GM12891 (cell line): ENCODE measurements around the gene ARHGEF2.
A peak's percentile ranks its signal among the peaks of the same experiment; 100 is the strongest.

Source experiments
- DNase-seq: peaks from one replicate; pipeline ENCODE4 v3.0.0; 2011; ENCODE audit warnings: low spot score; ENCODE audit not compliant: insufficient read length
- FAIRE-seq: peaks from 2 replicates; lab custom pipeline; 2011; peaks lifted over from hg19 to GRCh38; lab: Jason Lieb, UNC
- PAX5 ChIP-seq: IDR thresholded peaks from 2 replicates; pipeline ENCODE4 v1.6.1; 2011; ENCODE audit warnings: low read length, moderate library complexity, mild to moderate bottlenecking; ENCODE audit not compliant: insufficient read depth, severe bottlenecking
- POLR2A ChIP-seq: IDR thresholded peaks from 2 replicates; pipeline ENCODE4 v1.6.1; 2011; ENCODE audit warnings: low read depth, low read length, control low read depth
- POLR2AphosphoS5 ChIP-seq: IDR thresholded peaks from 2 replicates; pipeline ENCODE4 v1.6.1; 2011; ENCODE audit warnings: low read depth, low read length, control low read depth
- POU2F2 ChIP-seq: IDR thresholded peaks from 2 replicates; pipeline ENCODE4 v1.6.1; 2011; ENCODE audit warnings: low read depth, mild to moderate bottlenecking, control low read depth, low read length, moderate library complexity
- SPI1 ChIP-seq: IDR thresholded peaks from 2 replicates; pipeline ENCODE4 v1.6.1; 2011; ENCODE audit warnings: low read depth, low read length, control low read depth
- TAF1 ChIP-seq: IDR thresholded peaks from 2 replicates; pipeline ENCODE4 v1.6.1; 2011; ENCODE audit warnings: low read depth, low read length, control low read depth

ARHGEF2 gene

DNA sequence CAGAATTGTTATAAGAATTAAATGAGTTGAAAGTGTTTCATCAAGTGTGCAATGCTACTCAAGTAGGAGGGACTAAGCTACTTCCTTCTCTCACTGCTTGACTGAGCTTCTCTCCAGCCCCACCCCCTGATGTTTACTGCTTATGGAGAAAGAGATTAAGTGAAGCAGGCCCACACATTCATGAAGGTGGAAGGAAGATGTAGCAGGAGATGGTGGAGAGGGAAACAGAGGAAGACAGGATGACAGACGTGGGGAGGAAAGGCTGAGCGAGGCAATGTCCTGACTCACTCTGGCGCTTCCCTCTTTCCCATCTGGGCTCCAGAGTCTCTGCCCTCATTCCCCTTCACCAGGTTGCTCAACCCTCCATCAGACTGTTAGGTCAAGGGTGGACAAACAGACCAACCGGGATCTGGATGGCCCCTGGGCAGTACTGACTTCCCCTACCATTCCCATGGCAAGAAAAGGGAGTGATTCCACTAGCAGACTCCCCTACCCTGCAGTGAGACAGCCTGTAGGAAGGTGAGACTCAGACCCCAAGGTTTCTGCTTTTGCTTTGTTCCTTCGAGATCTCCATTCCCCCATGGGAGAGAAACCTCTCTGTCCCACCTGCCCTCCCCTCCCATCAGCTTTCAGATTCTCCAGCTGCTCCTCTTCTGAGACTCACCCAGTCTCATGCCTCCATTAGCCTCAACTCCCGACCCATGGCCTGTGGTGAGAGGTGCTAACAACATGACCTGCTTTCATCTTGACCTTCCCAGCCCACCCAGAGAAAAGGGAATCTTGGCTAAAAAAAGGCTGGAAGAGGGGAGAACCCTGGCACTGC is 3.1 kb upstream of the ARHGEF2 start:
- FAIRE-seq (peak; percentile 81), DNase-seq (no peak)
- TF ChIP-seq SPI1 = no peak
- no peak for TF ChIP-seq PAX5
- no peak for TF ChIP-seq POU2F2
- TF ChIP-seq POLR2AphosphoS5 = no peak
- TF ChIP-seq POLR2A = no peak
- TF ChIP-seq TAF1 = no peak

- TF ChIP-seq PAX5 = no peak
- no peak for TF ChIP-seq TAF1
- no peak for TF ChIP-seq POU2F2
- TF ChIP-seq POLR2AphosphoS5 = no peak
- TF ChIP-seq POLR2A = no peak
- no peak for TF ChIP-seq SPI1
- FAIRE-seq (peak; percentile 78), DNase-seq (no peak)
These were observed 1.4 kb upstream of the ARHGEF2 start for GRCh38 chr1:155979597-155980343.

DNA sequence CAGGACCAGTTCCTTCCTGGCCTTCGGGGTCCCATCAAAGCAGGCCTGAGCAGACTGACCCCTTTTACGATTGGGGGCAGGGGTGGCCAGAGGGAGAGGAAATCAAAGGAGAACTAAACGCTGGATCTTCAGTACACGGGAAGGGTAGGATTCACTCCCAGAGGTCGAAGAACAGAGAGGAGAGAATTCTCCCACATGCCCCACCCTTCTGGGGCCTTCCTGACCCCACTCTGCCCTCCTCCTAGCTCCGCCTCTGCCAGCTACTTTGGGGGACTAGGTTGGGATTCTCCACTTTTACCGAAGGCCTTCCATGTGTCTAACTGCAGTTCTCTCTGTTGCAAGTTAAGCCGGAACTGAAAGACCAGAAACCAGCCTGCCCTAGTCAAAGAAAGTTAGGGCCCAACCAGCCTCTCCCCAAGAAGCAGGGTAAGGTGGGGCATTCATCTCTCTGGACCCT is 654 bp upstream of the ARHGEF2 start:
- TF ChIP-seq POLR2AphosphoS5 (peak; percentile 69), SPI1 (peak; percentile 41; the same call in 1 of the 2 replicates), TAF1 (no peak)
- FAIRE-seq (no peak), DNase-seq (no peak)

GRCh38 chr1:155977690-155978324 is 540 bp downstream of the ARHGEF2 start:
- 0 out of 2 replicates have a peak, but pooled peaks have one; percentile 10 for TF ChIP-seq POU2F2
- peak; percentile 73 for TF ChIP-seq POLR2A
- peak; percentile 77 for TF ChIP-seq POLR2AphosphoS5
- no peak for TF ChIP-seq SPI1
- TF ChIP-seq TAF1 = no peak
- TF ChIP-seq PAX5 = no peak
- FAIRE-seq (no peak), DNase-seq (peak; percentile 54)

DNA sequence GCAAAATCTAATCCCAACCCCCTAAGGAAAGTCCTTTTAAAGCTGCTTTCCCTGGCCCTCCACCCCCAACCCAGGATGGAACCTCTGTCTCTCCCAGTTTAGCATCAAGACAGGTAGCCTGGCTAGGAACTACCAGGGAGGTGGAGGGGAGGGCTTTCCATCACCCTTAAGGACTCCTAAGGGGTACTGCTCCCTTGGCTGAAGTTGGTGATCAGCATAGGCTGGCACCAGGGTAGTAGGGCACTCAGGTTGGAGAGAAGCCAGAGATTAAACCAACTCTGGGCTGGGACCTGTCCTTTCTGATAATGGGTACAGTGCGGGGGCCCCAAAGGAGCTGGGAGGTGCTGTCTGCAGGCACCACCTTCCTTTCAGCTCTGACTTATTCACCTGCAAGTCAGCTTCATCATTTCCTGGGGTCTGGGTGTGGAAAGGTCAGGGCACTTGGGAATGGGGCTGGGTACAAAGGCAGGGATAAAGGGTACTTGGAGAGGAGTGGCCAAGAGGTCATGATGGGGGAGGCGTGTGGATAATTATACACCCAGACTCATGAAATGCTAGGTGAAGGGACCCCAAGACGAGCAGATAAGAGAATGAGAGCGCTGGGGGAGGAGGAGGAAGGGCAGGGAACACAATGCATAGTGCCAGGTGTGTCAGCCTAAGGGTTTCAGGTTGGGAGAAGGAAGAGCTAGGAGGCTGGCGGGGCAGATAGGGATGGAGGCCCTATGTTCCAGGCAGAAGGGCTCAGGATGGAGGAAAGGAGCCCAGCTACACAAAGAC is 1.2 kb downstream of the ARHGEF2 start:
- no peak for DNase-seq
- TF ChIP-seq TAF1 (no peak), SPI1 (no peak), POU2F2 (no peak), POLR2AphosphoS5 (no peak), POLR2A (no peak; the same call in 1 of the 2 replicates), PAX5 (no peak)
- no peak for FAIRE-seq

GRCh38 chr1:155976062-155976912 is 2.1 kb downstream of the ARHGEF2 start:
- DNase-seq (no peak), FAIRE-seq (no peak)
- TF ChIP-seq TAF1 (no peak), SPI1 (no peak), POU2F2 (no peak), POLR2A (no peak), PAX5 (no peak), POLR2AphosphoS5 (no peak)

DNA sequence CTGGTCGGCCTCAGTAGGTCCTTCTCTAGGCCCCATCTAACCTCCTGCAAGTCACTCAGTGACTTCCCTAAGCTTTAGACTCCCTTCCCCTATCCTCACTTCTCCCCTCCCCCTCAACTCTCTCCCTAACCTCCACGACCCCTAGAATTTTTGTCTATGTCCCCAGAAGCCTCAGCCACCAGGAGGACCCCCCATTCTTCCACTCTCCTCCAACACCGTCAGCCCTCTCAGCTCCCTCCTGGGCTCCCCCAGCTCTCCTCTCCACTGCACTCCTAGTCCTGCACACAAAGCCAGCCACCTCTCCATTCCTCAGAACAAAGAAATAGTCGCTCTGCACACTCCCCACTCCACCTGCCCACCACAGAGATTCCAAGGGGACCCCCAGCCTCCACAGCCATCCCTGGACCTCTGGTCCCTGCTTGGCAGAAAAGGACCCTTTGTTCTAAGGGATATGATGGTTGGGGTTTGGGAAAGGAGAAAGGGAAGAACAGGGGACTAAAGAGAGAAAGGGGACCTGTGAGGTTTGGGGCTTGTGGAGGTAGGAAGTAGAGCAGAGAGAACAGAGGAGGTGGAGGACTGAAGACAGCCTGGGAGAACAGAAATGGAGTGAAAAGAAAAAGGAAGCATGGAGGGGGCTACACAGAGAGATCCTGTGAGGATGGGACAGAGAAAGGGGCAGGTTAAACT is 2.8 kb downstream of the ARHGEF2 start:
- DNase-seq = no peak
- TF ChIP-seq TAF1 = no peak
- no peak for TF ChIP-seq POLR2AphosphoS5
- TF ChIP-seq POLR2A = no peak
- no peak for TF ChIP-seq SPI1
- TF ChIP-seq PAX5 = no peak
- TF ChIP-seq POU2F2 = no peak
- no peak for FAIRE-seq
